NK-92 (cell line): Measurements from ENCODE around the gene SAPCD1.

Experiments
- DNase-seq: peaks from one replicate; lab custom pipeline; 2025; ENCODE audit not compliant: unreplicated experiment; lab: John Stamatoyannopoulos, UW

The SAPCD1 gene

DNA sequence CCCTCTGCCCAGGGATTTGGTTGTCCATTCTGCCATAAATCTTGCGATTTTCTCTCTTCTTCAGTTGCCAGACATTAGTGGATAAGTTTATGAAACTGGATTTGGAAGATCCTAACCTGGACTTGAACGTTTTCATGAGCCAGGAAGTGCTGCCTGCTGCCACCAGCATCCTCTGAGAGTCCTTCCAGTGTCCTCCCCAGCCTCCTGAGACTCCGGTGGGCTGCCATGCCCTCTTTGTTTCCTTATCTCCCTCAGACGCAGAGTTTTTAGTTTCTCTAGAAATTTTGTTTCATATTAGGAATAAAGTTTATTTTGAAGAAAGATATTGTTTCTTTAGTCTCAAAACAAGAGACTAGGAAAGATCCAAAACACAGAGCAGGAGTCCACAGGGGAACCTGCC is at the start of gene SAPCD1:
SAPCD1 (plus strand) TSS at position 301 of the 400 bp plus-strand sequence. CDS start 399 bp downstream, outside the sequence.
- DNase-seq, result no peak

DNA sequence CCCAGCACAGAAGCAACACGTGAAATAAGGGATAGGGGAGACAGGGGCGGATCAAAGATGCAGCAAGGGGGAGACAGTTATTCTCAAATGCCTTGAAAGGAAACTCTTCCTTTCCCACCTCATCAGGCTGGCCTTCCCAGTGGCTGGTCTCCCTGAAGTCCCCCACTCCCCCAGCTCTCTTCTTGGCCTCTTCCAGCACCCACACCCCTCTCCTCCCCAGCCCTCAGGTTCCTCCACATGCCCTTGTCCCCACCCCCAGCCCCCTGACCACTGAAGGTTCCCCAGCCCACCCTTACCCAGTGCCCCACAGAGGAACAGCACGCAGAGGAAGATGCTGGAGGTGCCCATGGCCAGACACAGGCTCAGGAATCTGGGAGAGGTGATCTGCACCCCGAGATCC is 49.0 kb upstream of the SAPCD1 start:
- DNase-seq, result no peak

DNA sequence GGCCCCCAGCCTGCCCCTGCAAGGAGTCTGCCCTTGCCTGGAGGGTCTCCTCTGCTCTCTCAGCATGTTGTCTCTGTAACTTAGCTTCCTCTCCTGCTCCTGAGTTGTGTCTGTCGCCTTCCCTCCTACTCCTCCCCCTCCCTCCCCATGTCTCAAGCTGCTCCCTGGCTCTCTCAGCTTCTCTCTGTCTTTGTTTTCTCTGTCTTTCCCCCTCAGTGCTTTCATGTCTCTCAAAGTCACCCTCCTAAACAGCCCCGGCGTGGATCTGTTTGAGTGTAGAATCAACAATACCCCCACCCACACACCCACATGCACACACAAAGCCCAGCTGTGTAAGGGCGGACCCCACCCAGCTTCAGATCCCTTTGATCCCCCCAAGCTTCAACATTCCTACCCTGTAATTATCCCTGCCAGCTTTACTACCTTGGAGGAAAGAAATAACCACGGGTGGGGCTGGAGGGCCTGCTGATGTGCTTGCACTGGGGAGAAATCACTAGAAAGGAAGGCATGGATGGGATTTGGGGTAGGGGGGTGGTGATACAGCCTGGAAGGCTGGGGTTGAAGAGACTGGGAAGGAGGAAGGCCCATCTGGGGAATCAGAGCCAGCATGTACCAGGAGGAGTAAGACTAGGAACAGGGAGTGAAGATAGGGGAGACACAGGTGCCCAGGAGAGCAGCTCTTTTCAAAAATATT is 48.3 kb upstream of the SAPCD1 start:
- no peak for DNase-seq

DNA sequence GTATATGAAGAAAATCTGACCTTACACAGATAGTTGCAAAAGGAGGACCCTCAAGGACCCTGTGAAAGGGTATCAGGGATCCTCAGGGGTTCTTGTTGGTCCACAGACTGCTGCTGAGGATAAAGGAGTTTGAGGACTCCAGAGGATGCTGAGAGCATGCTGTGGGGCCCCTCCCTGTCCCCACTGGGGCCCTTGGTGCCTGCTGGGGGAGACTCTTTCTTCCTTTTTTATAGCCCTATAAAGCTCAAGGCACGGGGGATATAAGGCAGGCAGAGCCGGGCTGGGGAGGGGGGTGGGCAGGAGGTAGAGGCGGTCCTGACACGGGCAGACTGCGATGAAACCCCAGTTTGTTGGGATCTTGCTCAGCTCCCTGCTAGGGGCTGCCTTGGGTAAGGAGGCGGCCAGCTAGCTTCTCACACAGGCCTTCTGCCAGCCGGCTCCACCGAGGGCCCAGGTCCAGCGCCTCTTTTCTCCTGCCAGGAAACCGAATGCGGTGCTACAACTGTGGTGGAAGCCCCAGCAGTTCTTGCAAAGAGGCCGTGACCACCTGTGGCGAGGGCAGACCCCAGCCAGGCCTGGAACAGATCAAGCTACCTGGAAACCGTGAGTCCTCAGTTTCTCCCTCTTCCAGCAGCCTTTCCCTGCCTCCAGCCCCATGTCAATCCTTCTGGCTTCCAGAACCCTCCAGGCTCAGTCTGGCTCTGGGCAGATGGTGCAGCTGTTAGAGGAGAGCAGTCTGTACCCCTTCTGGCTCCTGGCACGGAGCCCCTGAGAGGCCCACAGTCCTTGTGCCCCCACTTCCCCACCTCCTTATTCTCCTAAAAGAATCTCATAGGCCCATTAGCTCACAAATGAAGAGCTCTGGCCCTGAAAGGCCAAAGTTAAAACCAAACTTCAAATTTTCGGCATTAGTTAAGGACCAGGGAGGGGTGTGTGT is 47.2 kb upstream of the SAPCD1 start, which contains the start of gene LY6G6D:
LY6G6D (plus strand) TSS at position 327 of the 937 bp plus-strand sequence; CDS start at position 335, 8 bp downstream.
- DNase-seq, result no peak

DNA sequence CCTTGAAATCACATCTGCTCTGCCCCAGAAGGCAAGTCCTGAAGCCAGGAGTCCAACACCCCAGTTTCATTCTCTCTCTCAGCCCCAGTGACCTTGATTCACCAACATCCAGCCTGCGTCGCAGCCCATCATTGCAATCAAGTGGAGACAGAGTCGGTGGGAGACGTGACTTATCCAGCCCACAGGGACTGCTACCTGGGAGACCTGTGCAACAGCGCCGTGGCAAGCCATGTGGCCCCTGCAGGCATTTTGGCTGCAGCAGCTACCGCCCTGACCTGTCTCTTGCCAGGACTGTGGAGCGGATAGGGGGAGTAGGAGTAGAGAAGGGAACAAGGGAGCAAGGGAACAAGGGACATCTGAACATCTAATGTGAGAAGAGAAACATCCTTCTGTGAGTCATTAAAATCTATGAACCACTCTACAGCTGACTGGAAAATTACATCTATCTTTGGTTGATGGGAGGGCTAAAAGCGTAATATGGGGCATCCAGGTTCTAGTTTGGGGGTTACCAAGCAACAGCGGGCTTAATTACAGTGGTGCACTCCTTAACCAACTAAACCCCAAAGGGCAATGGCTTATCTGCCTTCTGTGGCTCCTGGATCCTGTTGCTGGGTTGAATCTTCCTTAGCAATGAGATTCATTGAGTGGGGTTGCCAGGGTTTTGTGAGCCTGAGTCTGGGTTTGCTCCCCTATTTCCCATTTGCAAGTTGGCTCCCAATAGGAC is 44.8 kb upstream of the SAPCD1 start:
- DNase-seq, result no peak

DNA sequence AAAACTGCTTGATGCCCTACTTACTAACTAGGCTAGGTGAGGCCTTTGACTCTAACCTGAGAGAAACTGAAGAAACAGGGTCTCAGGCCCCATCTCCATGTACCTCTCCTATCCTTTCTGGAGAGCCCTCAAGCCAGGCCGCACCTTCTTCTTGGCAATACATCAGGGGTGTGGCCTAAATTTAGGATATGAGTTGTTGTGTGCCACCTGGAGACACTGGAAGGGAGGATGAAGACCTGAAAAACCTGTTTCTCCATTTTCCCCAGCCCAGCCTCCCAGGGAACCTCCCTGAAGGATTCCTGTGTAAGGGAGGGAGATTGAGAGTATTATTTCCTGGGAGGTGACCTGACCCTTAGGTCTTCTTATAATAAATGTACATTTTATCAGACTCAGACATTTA is 44.2 kb upstream of the SAPCD1 start:
- no peak for DNase-seq

DNA sequence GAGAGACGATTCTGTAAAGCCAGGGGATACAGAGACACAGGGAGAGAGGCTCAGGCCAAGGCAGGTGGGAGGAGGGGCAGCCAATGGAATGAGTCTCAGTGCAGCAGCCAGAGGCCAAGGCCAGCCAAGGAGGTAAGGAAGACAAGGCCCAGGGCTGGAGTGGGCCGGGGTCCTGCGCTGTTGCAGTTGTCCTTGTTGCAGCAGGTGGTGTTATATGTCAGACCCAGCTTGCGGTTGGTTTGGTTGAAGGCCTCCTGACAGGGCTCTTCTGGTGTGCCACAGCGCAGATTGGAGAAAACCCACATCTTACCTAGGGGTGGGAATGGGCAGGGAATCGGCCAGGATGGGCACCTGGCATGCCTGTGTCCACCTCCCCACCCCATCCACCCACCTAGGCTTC is 43.5 kb upstream of the SAPCD1 start:
- DNase-seq, result no peak

DNA sequence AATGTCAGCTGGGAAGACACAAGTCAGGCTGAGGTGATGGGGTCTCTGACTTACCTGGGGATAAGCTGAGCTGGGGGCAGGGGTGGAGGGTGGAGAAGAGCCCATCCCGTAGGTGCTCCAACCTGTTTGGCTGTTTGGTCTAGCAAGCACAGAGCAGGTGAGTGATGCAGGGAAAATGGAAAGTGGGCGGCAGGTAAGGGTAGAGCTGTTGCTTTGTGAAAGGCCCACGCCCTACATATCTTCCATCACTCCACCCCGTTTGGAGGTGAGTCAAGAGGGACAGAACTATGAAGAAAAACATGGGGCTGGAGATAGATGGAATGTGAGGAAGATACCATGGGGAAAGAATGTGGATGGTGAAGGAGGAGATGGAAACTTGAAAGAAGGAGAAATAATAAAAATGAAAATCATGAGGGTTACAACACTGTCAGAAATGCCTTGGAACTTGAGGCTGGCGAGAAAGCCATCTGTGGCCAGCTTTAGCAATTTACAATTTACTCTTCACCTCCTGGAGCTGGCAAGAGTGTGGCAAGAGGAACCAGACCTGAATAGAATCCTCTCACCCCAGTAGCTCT is 42.2 kb upstream of the SAPCD1 start:
- no peak for DNase-seq

DNA sequence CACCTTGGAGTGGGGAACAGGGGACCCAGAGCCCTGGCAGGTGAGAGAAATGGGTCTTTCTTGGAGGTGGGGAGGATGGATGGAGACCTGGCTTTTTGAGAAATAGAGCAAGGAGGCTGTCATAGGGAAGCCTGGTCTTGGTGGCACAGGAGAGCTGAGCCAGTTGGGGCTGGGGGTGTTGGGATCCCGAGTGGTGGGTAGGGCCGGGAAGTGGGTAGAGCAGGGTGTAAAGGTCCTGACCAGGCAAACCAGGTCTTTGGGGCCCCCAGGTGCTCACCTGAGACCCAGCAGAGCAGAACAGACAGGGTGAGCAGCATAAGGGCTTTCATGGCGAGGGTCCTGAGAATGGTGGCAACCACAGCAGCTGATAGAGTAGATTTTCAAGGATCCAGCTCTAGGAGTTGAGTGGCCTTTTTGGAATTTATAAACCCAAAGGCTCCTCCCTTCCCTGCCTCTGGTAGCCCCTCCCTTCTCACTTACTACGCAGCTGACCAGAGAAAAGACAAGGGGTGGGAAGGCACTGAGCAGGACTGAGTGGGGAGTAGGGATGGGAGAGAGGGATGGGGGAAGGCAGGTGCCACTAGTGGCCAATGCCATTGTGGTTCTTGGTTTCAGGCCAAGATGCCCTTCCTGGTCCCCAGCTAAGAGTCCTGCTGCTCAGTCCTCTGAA is 41.0 kb upstream of the SAPCD1 start, which contains the start of gene LY6G6C:
LY6G6C (minus strand) TSS at position 396 of the 670 bp plus-strand sequence; CDS start at position 329, 67 bp downstream.
- no peak for DNase-seq

DNA sequence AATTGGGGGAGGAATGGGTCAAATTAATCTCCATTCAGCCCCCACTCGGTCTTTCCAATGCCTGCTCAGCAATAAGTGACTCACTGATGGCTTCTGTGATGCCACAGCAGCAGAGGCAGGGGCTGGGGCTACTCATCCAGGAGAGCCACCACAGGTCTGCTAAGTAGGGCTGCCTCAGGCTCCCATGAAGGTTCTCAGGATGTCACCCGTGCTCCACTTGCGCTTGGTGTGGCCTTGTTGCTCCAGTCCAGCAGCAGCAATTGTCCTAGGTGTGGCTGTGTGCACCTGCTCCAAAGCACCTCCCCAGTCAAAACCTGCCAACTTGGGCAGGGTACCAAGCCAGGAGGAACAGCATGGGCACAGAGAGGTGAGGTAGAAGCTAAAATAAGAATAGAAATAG is 40.3 kb upstream of the SAPCD1 start:
- no peak for DNase-seq

DNA sequence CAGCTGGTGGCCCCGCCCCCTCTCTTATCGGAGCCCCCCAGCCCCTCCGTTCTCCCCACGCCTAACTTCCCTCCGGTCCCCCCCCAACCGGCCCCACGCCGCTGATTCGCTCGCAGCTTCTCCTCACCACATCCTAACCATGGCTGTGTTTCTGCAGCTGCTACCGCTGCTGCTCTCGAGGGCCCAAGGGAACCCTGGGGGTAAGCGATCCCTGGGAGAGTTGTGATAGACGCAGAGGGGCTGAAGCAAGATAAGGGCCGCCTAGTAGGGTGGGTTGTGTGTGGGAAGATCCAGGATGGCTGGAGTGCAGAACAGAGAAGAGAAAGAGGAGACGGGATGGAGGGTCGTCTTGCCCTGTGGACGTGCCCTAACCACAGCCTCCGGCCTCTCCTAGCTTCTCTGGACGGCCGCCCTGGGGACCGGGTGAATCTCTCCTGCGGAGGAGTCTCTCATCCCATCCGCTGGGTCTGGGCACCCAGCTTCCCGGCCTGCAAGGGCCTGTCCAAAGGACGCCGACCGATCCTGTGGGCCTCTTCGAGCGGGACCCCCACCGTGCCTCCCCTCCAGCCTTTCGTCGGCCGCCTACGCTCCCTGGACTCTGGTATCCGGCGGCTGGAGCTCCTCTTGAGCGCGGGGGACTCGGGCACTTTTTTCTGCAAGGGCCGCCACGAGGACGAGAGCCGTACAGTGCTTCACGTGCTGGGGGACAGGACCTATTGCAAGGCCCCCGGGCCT is 39.0 kb upstream of the SAPCD1 start, which contains the start of gene MPIG6B:
MPIG6B (plus strand) TSS at position 129 of the 735 bp plus-strand sequence; CDS start at position 140, 11 bp downstream.
- no peak for DNase-seq

DNA sequence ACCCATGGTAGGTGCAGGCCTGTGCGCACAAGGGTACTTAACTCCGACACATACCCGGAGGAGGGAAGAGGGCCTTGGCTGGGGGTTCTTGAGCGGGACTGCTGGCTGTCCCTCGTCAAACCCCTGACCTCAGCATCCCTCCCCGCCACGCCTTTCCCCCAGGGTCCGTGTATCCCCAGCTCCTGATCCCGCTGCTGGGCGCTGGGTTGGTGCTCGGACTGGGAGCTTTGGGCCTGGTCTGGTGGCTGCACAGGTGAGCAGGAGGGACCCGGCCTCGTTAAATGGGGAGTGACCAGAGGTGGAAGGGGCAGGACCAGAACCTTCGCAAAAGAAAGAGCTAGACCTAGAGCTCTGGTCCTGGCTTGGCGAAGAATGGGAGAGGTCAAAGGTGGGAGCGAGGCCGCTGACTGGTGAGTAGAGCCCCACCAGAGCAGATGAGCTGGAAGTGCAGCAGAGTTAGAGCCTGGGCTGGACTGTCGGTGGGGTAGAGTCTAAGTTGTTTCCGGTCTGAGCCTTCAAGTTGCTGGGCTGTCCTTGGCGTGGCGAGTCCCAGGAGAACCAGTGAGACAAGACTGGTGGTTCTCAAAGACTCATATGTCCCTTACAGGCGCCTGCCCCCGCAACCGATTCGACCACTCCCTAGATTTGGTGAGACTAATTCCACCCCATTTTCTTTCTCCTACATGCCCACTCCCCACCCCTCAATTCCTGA is 38.3 kb upstream of the SAPCD1 start:
- no peak for DNase-seq

DNA sequence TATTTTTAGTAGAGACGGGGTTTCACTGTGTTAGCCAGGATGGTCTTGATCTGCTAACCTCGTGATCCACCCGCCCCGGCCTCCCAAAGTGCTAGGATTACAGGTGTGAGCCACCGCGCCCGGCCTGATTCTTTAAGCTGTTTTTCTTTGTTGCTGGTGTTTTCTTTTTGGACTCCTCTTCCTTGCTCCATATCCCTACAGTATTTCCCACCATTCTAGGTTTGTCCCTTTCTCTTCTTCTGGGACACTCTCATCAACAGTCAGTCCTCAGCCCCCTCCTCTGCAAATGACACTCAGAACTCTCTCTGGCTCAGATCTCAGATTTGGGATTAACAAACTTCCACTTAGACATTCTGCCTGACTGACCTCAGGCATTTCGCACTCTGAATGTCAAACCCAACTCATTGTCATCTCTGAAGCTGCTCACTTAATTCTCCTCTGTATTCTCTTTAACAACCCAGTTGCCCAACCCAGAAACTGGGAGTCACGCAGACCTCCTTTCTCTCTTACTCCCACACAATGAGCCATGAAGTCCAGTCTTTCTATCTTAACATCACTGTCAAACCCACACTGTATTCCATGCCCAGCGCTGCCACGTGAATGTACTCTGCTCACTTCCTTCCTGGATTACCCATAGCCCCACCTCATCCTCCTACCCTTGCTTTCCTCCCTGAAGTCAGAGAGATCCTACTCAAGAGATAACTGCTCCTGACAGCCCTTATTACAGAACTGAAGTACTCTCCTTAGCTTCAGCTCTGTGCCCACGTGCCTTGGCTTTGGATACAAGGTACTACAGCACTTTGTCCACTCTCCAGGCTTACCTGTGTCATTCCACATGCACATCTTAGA is 36.7 kb upstream of the SAPCD1 start:
- DNase-seq, result no peak

DNA sequence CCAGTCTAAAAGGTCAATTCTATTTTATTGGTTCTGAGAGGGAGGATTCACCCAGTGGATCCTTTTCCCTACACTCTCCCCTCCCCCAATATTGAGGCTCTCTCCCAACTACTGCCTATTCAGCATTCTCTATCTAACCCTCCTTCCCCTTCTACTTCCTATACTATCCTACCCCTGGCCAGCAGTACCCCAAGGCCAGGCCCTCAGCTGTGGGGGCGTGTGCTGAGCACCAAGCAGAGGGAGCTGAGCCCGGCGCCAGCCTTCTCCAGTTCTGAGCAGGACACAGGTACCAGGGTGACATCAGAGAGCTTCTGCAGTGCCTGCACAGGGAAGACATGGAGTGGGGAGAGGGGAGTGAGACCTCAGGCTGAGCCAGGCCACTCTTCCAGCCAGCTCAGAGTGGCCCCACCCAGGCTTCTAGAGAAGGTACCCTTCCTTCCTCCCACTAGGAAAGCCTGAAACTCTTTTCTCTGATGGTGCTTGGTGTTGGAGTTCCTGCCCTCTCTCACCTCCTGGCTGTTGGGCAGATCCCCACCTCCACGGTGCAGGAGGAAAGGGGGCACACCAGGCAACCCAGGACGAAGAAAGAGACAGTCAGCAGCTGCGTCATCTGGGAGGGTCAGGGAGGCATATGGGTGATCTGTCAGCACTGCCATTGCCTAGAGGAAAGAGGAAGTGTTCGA is 35.3 kb upstream of the SAPCD1 start:
- no peak for DNase-seq

DNA sequence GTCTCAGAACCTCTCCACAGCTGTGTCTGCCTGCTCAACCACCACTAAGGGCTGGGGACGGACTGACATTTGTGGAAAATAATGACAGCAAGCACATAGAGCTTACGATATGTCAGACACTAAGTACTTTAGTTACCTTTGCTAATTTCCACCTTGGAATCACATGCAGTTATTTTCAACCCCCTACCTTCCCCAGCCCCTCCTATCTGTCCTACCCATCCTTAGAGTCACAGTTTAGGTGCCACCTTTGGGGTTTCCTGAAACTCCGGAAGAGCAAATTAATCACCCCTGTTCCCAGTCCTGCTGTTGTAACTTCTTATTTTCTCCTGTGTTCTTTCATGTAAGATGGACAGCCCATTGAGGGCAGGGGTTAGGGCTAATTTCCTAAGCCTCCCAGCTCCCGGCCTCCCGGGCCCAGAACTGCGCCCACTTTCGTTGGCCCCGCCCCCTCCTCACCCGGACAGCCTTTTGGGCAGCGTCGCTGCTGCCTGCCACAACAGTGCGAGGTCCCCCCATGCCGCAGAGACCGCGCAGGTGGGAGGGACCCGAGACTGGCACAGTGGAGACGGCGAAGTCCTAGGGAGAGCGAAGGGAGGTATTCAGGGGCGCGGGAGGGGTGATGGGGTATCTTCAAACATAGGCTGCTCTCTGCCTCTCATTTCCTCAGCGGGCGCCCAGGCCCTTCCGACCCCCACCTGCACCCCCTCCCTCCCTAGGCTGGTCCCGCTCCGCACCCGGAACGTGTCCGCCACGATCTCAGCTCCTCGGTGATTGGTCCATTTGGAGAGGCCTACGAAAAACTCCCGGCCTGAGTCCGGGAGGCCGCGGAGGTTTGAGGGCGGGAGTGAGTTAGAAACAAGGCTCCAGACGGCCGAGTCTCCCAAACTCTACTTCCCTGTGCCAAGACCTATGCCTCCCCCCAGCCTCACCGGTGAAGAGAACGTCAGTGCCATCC is 34.5 kb upstream of the SAPCD1 start:
- no peak for DNase-seq

DNA sequence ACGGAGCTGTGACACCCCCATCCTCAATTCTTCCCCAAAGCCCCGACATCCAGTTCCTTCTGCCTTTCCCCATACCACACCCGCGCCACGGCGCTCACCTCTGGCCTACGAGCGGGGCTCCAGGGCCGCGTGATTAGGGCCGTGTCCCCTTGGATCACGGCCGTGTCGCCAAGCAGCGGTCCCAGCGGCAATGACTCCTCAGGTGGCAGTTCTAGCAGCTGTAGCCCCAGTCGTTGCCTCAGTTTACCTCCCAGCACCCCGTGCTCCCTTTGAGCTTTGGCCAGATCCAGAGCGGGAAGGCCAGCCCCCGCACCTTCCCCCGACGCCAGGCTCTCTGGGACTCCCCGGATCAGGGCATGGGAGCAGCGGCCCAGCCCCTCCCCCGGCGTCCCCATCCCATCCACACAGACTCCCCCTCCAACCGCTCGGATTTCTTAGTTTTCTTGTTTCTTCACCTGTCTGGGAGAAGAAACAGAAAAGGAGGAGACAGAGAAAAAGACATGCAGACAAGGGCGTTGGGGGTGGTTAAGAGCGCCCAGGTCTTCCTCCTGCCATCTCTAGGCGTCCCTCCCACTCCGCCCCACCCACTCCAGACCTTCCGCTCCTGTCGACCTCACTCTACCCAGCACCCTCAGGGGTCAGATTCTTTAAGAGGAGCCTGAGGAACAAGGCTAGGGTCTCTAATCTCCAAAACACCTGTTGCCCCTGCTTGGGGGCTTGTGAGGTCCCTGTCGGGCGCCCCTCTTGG is 33.5 kb upstream of the SAPCD1 start, which contains the start of gene DDAH2:
DDAH2 (minus strand) TSS at position 533 of the 748 bp plus-strand sequence; CDS start at position 395, 138 bp downstream.
- DNase-seq, result no peak
